Right renal cortex interstitium (tissue), 3 donors: ENCODE results near the gene HES4. TPM values are rescaled to one million over a fixed set of nuclear protein-coding genes. Genes with fewer than 3 reads are reported as not detected.
A peak's percentile ranks its signal among the peaks of the same experiment; 100 is the strongest.

ENCODE experiments used
- DNase-seq, 3 donors: peaks; one replicate each; pipeline ENCODE4 v3.0.0-alpha.2; 2013; ENCODE audit warnings: low read depth in 3 of 3, low spot score in 2 of 3
- polyA plus RNA-seq, 3 donors: library from polyadenylated mRNA; unstranded; fragments of 120-200 nt; gene quantifications; one replicate each; pipeline ENCODE4 v1.2.1, GENCODE V29; 2013; ENCODE audit not compliant: insufficient read length in 3 of 3

HES4 gene
- polyA plus RNA-seq, 3 donors, result 13.6 to 17.3 (median 16.1) TPM

- no peak for DNase-seq
Measured at GRCh38 chr1:969260-969855, 30.5 kb downstream of the HES4 start.

DNA sequence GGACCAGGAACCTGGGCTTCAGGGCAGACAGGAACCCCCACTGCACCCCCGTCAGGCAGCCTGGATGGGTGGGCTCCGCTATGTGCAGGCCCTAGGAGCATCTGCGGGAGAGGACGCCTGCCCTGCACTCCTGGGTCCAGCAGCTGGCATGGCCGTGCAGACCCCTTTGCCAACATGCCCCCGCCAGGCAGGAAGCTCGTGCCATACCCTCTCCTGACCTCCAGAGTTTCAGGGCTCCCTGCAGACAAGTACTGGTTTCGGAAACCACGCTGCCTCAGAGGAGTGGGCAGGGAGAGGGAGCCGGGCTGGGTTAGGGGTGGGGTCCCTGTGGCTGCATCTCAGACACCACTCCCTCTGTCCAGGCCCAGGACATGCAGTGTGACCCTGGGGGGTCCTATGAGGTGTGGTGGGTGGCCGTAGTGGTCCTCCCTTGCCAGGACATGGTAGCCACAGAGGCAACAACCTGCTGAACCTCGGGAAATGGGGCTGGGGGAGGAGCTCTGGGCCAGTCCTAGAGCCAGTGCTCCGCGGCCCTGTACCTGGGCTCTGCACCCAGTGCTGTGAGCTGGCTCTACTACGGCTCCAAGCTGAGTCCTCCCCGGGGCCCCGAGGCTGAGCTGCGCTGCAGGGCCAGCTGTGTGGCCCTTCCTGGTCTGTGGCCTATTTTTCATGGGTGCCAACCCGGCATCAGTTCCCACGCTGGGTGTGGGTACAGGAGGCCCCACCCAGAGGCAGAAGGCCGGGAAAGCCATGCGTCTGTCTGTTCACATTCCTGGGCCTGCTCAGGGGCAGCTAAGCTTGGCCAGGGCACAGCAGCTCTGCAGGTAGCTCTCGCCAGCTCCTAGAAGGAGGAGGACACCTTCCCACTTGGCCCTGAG, 32.2 kb downstream of the HES4 start:
- no peak for DNase-seq

- no peak for DNase-seq
Measured at GRCh38 chr1:966704-967300, 33.1 kb downstream of the HES4 start.

GRCh38 chr1:966135-966703, 33.7 kb downstream of the HES4 start, which contains the start of gene PLEKHN1:
Gene PLEKHN1 (plus strand): TSS chr1:966482. CDS start chr1:966532, 50 bp downstream.
- no peak for DNase-seq

DNA sequence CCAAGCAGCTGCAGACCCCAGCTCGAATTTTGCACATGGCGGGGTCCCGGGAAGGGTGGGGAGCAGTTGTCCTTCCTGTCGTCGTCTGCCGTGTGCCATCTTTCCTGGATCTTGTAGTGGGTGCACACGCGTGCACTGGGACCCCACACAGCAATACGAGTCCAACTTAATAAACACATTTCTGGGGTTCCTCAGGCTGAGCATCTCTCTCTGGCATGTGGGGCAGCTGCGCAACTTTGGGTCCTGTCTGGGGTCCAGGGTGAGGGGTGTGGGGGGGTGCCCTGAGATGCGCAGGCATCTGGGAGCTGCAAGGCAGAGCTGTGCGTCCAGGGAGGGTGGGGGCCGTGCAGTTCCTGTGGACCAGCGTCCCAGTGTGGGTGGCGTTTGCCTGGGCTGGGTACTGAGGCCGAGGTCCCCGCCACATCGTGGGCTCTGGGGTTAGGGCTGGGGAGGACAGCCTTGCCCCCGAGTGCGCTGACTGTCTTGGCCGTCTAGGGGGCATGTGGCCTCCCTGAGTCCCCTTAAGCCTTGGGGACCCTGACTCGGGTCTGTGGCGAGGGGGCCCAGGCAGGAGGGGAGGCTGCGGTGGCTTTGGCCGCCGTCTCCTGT, 34.3 kb downstream of the HES4 start:
- no peak for DNase-seq

GRCh38 chr1:964691-965525, 35.0 kb downstream of the HES4 start:
- DNase-seq, result no peak

GRCh38 chr1:963746-964525, 36.0 kb downstream of the HES4 start:
- DNase-seq, result no peak

- no peak for DNase-seq
Measured at GRCh38 chr1:963301-963651, 36.6 kb downstream of the HES4 start.

GRCh38 chr1:962381-963300, 37.3 kb downstream of the HES4 start:
- DNase-seq, result no peak

GRCh38 chr1:961132-961669, 38.7 kb downstream of the HES4 start:
- DNase-seq, result no peak

GRCh38 chr1:960363-961131, 39.4 kb downstream of the HES4 start, which contains the start of gene KLHL17:
Gene KLHL17 (plus strand): TSS chr1:960584. CDS start chr1:960694, 110 bp downstream.
- DNase-seq, result no peak

GRCh38 chr1:959731-960362, 40.0 kb downstream of the HES4 start:
- no peak for DNase-seq

GRCh38 chr1:958823-959730, 40.8 kb downstream of the HES4 start, which contains the start of gene NOC2L:
Gene NOC2L (minus strand): TSS chr1:959256. CDS start chr1:959240, 16 bp downstream.
- DNase-seq, result peak in 1 of 3 donors; percentile 75

GRCh38 chr1:956636-957035, 43.3 kb downstream of the HES4 start:
- DNase-seq, result no peak

- DNase-seq, result no peak
Measured at GRCh38 chr1:955474-955873, 44.4 kb downstream of the HES4 start.

DNA sequence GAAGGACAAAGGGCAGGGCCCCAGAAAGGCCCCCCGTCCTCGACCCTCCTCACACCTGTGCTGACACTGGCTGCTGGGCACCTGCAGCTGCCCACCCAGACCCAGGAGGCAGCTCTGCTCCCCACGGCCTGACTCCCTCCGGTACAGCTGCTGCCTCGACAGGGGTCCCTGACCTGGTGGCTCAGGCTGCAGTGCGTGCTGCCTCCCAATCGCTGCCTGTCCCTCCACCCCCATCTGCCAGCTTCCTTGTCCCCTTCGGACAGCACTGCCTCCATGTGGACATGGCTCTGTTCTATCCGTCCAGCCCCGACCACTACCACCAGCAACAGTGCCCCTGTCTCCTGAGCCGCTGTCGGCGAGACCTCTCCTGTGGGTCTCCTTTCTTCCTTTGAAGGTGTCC, 45.0 kb downstream of the HES4 start:
- no peak for DNase-seq
